ENCODE measurements around the gene UNC5C.

UNC5C gene

GRCh38 chr4:95129821-95130311, 418.9 kb downstream of the UNC5C start:
- H3K27ac Mint-ChIP-seq = no peak overlapping the region
- no peak for DNase-seq

GRCh38 chr4:95129031-95129430, 419.7 kb downstream of the UNC5C start:
- H3K4me1 Mint-ChIP-seq (ENCODE audit: low read depth) = peaks cover 9% of the 10 kb centered on the region
- DNase-seq = no peak
- no peak overlapping the region for H3K27ac Mint-ChIP-seq
- H3K9me3 Mint-ChIP-seq = no peaks in the 10 kb centered on the region
- no peaks in the 10 kb centered on the region for H3K27me3 Mint-ChIP-seq
- no peaks in the 10 kb centered on the region for H3K36me3 Mint-ChIP-seq (ENCODE audit: low read depth)
- no peak overlapping the region for H3K4me3 Mint-ChIP-seq

More at GRCh38 chr4:95129821-95130311, 418.9 kb downstream of the UNC5C start:
- no peaks in the 10 kb centered on the region for H3K36me3 Mint-ChIP-seq (ENCODE audit: low read depth)
- H3K9me3 Mint-ChIP-seq = peaks cover 2% of the 10 kb centered on the region
- H3K27me3 Mint-ChIP-seq = no peaks in the 10 kb centered on the region
- H3K4me1 Mint-ChIP-seq (ENCODE audit: low read depth) = peaks cover 9% of the 10 kb centered on the region
- no peak overlapping the region for H3K4me3 Mint-ChIP-seq

- H3K36me3 Mint-ChIP-seq (ENCODE audit: low read depth) = no peaks in the 10 kb centered on the region
- no peak for DNase-seq
- no peaks in the 10 kb centered on the region for H3K9me3 Mint-ChIP-seq
- no peaks in the 10 kb centered on the region for H3K27me3 Mint-ChIP-seq
- no peak overlapping the region for H3K27ac Mint-ChIP-seq
- H3K4me1 Mint-ChIP-seq (ENCODE audit: low read depth) = peaks cover 4% of the 10 kb centered on the region
- no peak overlapping the region for H3K4me3 Mint-ChIP-seq
These were observed 423.8 kb downstream of the UNC5C start for GRCh38 chr4:95124906-95125504.

DNA sequence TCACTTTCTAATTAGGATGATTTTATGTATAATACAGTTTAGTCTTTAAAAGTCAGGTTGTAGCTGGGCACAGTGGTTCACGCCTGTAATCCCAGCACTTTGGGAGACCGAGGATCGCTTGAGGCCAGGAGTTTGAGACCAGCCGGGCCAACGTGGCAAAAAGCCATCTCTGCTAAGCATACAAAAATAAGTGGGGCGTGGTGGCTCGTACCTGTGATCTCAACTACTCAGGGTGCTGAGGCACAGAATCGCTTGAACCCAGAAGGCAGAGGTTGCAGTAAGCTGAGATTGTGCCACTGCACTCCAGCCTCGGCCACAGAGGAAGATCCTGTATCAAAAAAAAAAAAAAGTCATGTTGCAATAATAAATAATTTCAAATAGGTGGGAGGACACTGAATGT, 426.8 kb downstream of the UNC5C start:
- Mint-ChIP-seq H3K4me1 (ENCODE audit: low read depth) (no peaks in the 10 kb centered on the region), H3K9me3 (no peaks in the 10 kb centered on the region), H3K36me3 (ENCODE audit: low read depth) (no peaks in the 10 kb centered on the region), H3K27me3 (no peaks in the 10 kb centered on the region), H3K27ac (no peak overlapping the region), H3K4me3 (no peak overlapping the region)
- DNase-seq = no peak

GRCh38 chr4:95120456-95120855, 428.3 kb downstream of the UNC5C start:
- Mint-ChIP-seq H3K4me3 (no peak overlapping the region), H3K27ac (no peak overlapping the region), H3K27me3 (no peaks in the 10 kb centered on the region), H3K9me3 (no peaks in the 10 kb centered on the region), H3K36me3 (ENCODE audit: low read depth) (no peaks in the 10 kb centered on the region), H3K4me1 (ENCODE audit: low read depth) (no peaks in the 10 kb centered on the region)
- no peak for DNase-seq

DNA sequence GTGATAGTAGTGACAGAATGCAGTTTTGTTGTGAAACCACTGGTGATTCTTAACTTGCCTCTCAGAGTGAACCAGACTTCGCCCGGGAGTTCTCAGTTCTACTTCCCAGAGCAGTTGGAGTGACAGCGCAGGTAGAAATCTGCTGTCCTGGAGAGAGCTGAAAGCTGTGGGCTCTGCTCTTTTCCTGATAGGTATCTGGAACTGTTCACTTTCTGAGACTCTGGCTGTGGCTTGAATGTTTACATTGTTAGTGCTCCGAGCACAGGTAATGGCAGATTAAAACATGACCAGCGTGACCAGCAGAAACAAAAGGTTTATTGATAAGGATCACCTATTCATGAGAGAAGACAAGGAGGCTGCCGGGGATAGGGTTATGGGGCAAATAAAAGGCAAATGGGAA, 430.3 kb downstream of the UNC5C start:
- Mint-ChIP-seq H3K4me3 (no peak overlapping the region), H3K9me3 (no peaks in the 10 kb centered on the region), H3K27me3 (no peaks in the 10 kb centered on the region), H3K36me3 (ENCODE audit: low read depth) (no peaks in the 10 kb centered on the region), H3K4me1 (ENCODE audit: low read depth) (no peaks in the 10 kb centered on the region), H3K27ac (no peak overlapping the region)
- no peak for DNase-seq

GRCh38 chr4:95114521-95114920, 434.3 kb downstream of the UNC5C start:
- H3K36me3 Mint-ChIP-seq (ENCODE audit: low read depth) = no peaks in the 10 kb centered on the region
- no peaks in the 10 kb centered on the region for H3K4me1 Mint-ChIP-seq (ENCODE audit: low read depth)
- no peaks in the 10 kb centered on the region for H3K27me3 Mint-ChIP-seq
- H3K27ac Mint-ChIP-seq = no peak overlapping the region
- DNase-seq = no peak
- no peak overlapping the region for H3K4me3 Mint-ChIP-seq
- no peaks in the 10 kb centered on the region for H3K9me3 Mint-ChIP-seq

Data from activated T-cell treated with anti-CD3 and anti-CD28 coated beads, Interleukin-2, amount 50 U/mL, for 24 hours (primary cell).